Heart left ventricle (tissue), 16 donors: ENCODE results near the gene RSRP1. TPM values are rescaled to one million over a fixed set of nuclear protein-coding genes. Genes with fewer than 3 reads are reported as not detected.
"Not testable (repeated sequence)": the region's sequence is repeated elsewhere in the genome, so short reads cannot be mapped to it uniquely, and the experiment has no call there.

Source experiments
- ATAC-seq, 4 donors: fragments of 200-7000 bp; cut with Tn5 transposase; one replicate each; pipeline ENCODE4 v1.9.1; 2020 to 2022; ENCODE audit warnings: moderate library complexity in 4 of 4, mild to moderate bottlenecking in 3 of 4, moderate number of reproducible peaks in 1 of 4
- DNase-seq, 5 donors: peaks; one replicate each; pipeline ENCODE4 v3.0.0-alpha.2; 2020
- H3K27ac ChIP-seq, 12 donors: fragments of 200-600 bp; sonication (generic) in 4 of 12; one replicate each; pipeline versions ENCODE4 v1.5.0 to v1.8.0; 2016 to 2022; ENCODE audit warnings: mild to moderate bottlenecking in 2 of 12
- H3K27me3 ChIP-seq, 9 donors: fragments of 200-600 bp; sonication (generic) in 2 of 9; one replicate each; pipeline versions ENCODE4 v1.5.1 to v1.8.0; 2016 to 2022; ENCODE audit warnings: mild to moderate bottlenecking in 3 of 9
- H3K36me3 ChIP-seq, 9 donors: fragments of 200-600 bp; sonication (generic) in 2 of 9; one replicate each; pipeline versions ENCODE4 v1.5.0 to v1.8.0; 2018 to 2022; ENCODE audit warnings: mild to moderate bottlenecking in 2 of 9
- H3K4me1 ChIP-seq, 12 donors: fragments of 200-600 bp; sonication (generic) in 4 of 12; one replicate each; pipeline versions ENCODE4 v1.5.0 to v1.8.0; 2016 to 2022; ENCODE audit warnings: mild to moderate bottlenecking in 3 of 12
- H3K4me3 ChIP-seq, 12 donors: fragments of 200-600 bp; sonication (generic) in 4 of 12; one replicate each; pipeline versions ENCODE4 v1.5.0 to v1.8.0; 2017 to 2022; ENCODE audit warnings: mild to moderate bottlenecking in 9 of 12, moderate library complexity in 4 of 12
- H3K9me3 ChIP-seq, 12 donors: fragments of 200-600 bp; sonication (generic) in 4 of 12; one replicate each; pipeline versions ENCODE4 v1.5.0 to v1.8.0; 2016 to 2022; ENCODE audit warnings: mild to moderate bottlenecking in 1 of 12
- WGBS, 4 donors: extraction: QIAGEN DNeasy Blood & Tissue Kit in 2 of 4; methylation state at CpG; one replicate each; pipeline versions ENCODE4 v1.1.5 to v1.1.7; 2013 to 2018; 5-methylcytosine and 5-hydroxymethylcytosine counted together
- intact Hi-C, 10 donors: fragments of 100-400 bp; cut with DNase I; formaldehyde crosslinking; loops; one replicate each; pipeline versions ENCODE4 v1.11.1 to v1.14.2; 2022
- polyA plus RNA-seq, 2 donors: library from polyadenylated mRNA; stranded (reverse); fragments of 200-250 nt; gene quantifications; one replicate each; pipeline ENCODE4 v1.2.3, GENCODE V29; 2013
- total RNA-seq, 9 donors: library from RNA; depleted of rRNA in 2 of 9; stranded (reverse); fragments of >200 nt in 2 of 9; fragmentation: NEBNext Ultra II Directional in 3 of 9; extraction: Animal tissue kit (Norgen Biotek cat#: 25700) in 3 of 9; gene quantifications; one replicate each; pipeline versions ENCODE4 v1.1.0 to v1.2.4, GENCODE V29; 2016 to 2023
- donor health status: ischemic (EF 13 %, LVEDD 7.1; RV severe dilation, severe dysfunction).
- donor health status: healthy with polysubstance abuse.
- donor health status: DM: no; HTN: yes; CAD: no.
- donor health status: DM: no; HTN: no; CAD: no.
- donor health status: ischemic (EF 25% LVEDD 6.9; RV normal size, moderate dysfunction).
- donor health status: ischemic (EF 25% LVEDD 5.7; RV mildly dilated, moderate dysfunction).
- donor health status: healthy.
- donor health status: DM: yes; HTN: yes; CAD: no.
- donor health status: ischemic (EF 35%, LVEDD 5.7; RV mildly dilated, moderate dysfunction).
- donor health status: nonischemic (EF 11% LVEDD 7.7; RV severe dilation, severe dysfunction).
- donor health status: DM: yes; HTN: yes; CAD: no.
- donor health status: PGD.
- donor health status: ischemic (EF 29% LVEDD 5.4; RV normal size, mild dysfunction).
- donor health status: nonischemic (EF 23%, LVEDD 6.1; RV moderate dilation, normal function).

The RSRP1 gene
- total and polyA plus RNA-seq, 11 donors, result 14.4 to 114 (median 29.4) TPM

DNA sequence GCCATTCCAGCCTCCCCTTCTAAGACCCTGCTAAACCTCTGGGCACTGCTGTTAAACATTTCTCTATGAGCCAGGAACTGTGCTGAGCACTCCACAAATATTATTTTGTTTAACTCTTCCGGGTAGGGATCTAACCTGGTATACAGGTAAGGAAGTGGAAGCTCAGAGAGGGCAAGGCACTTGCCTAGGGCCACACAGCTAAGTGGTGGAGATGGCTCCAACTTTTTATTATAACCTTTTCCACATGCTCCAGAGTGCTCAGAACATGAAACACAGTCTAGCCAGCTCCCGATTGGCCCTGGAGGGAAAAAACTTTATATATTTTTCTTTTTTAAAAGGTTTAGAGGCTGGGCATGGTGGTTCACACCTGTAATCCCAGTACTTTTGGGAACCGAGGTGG lies 38.6 kb upstream of the RSRP1 start:
- not testable (repeated sequence) for H3K9me3 ChIP-seq, H3K36me3 ChIP-seq, DNase-seq, H3K27ac ChIP-seq, H3K4me1 ChIP-seq, H3K27me3 ChIP-seq, H3K4me3 ChIP-seq, ATAC-seq
- WGBS, 4 donors, result 81 to 90% (median 88%) methylated on average over 3 of the region's 3 CpGs
- intact Hi-C loops, result loop anchor here in 4 of 10 donors (5.0 to 10.0 kb wide), 4 partner anchors 116 to 236 kb away; no protein-coding TSS in a partner anchor

DNA sequence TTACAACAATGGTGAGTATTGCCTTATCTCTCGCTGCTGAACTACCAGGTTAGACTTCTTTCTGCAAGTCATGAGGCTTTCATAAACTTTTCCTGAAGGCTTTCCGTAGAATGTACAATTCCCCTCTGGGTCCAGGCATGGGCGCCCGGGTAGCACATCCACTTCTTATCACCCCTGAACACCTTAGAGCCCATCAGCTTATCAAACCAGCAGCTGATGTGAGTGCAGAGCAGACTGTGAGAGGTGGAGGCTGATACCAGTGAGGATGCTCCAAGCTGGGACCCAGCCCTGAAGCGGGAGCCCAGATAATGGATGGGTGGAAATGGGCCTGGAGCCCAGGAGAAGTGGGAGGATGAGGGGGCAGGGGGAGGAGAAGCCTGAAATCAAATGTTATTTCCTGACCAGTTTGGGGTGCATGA lies 32.4 kb upstream of the RSRP1 start:
- not testable (repeated sequence) for H3K27me3 ChIP-seq, H3K36me3 ChIP-seq, ATAC-seq, H3K4me3 ChIP-seq, DNase-seq, H3K9me3 ChIP-seq, H3K27ac ChIP-seq, H3K4me1 ChIP-seq
- intact Hi-C loops, result loop anchor here in 1 of 10 donors (10.0 kb wide), 1 partner anchor 235 kb away; no protein-coding TSS in a partner anchor
- 66 to 78% (median 75%) methylated on average over 3 to 4 of the region's 5 CpGs for whole genome bisulfite sequencing, 4 donors

DNA sequence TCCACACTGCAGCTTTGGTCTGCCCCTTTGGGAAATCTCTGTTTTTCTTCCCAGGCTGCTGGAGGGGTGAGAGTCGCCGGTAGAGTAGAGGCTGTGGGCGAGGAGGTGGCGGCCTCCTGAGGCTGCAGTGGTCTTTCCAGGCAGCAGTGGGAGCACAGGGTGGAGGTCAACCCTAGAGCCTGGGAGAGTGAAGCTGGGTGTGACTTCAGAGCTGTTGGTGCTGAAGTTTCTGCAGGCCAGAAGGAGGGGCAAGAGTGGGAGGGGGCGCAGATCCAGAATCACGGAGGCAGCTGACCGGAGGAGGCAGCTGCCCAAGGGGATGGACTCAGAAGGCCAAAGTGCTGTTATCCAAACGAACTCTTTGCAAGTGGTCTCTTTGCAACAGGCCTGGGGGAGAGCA lies 31.5 kb upstream of the RSRP1 start:
- H3K27me3 ChIP-seq, DNase-seq, H3K9me3 ChIP-seq, ATAC-seq, H3K4me1 ChIP-seq, H3K36me3 ChIP-seq, H3K4me3 ChIP-seq, intact Hi-C loops, H3K27ac ChIP-seq: not testable (repeated sequence)
- WGBS, 4 donors, result 67 to 70% (median 70%) methylated on average over 3 to 7 of the region's 8 CpGs

DNA sequence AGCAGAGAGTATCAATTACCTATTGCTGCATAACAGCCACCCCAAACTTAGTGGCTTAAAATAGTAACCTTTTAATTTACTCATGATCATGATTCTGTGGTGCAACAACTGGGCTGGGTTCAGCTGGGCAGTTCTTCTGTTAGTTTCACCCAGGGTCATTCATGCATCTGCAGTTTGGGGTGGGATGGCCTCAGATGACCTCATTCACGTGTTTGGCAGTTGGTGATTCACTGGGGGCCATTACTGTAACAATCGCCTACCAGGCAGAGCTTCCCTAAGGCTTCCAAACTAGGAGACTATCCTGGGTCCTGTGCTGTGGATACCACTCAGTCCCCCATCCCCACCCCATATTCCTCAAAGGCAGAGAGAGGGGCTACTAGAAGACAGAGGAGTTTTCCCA lies 31.1 kb upstream of the RSRP1 start:
- DNase-seq, ATAC-seq, H3K36me3 ChIP-seq, H3K27me3 ChIP-seq, H3K4me3 ChIP-seq, H3K27ac ChIP-seq, intact Hi-C loops, H3K9me3 ChIP-seq, H3K4me1 ChIP-seq: not testable (repeated sequence)
- WGBS, 4 donors, result 66 to 76% (median 67%) methylated on average over 2 of the region's 2 CpGs; no CpG with 5 or more reads in 1 of the 4 donors

DNA sequence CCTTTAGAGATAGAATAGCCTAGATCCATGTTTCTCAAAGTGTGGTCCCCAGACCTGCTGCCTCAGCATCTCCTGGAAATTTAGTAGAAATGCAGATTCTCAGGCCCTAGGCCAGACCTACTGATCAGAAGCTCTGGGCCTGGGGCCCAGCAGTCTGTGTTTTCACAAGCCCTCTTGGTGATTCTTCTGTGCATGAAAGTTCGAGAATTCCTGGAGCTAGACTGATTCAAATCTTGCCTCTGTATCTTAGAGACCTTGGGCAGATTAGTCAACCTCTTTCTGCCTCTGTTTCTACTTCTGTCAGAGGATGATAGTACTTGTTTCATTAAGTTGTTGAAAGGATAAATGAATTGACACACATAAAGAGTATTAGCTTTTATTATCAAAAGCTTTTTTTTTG lies 30.0 kb upstream of the RSRP1 start:
- H3K27ac ChIP-seq, DNase-seq, H3K9me3 ChIP-seq, ATAC-seq, H3K4me1 ChIP-seq, H3K36me3 ChIP-seq, H3K27me3 ChIP-seq, H3K4me3 ChIP-seq, intact Hi-C loops: not testable (repeated sequence)
- WGBS, 4 donors, result 83 to 84% (median 84%) methylated on average over 1 of the region's 1 CpG; no CpG with 5 or more reads in 1 of the 4 donors

DNA sequence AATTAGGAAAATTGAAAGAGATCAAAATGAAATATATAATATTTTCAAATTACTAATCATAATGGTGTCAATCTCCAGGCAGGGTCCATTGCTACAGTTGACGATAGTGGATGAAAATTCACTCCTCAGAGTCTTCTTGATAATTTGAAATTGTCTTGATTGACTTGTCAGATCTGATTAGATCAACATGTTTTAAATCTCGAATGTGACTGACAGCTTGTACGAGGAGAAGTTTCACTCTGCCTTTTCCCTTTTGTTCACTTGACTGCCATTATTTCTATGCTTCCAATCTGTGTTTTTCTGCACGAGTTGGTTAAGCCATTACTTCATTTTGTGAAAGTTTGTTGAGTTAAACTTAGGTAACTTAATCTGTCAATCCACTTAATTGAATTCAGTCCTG lies 28.4 kb upstream of the RSRP1 start:
- H3K9me3 ChIP-seq, H3K27ac ChIP-seq, H3K27me3 ChIP-seq, H3K4me1 ChIP-seq, H3K36me3 ChIP-seq, intact Hi-C loops, ATAC-seq, H3K4me3 ChIP-seq, DNase-seq: not testable (repeated sequence)
- WGBS, 4 donors, result 75 to 80% (median 79%) methylated on average over 4 of the region's 4 CpGs

DNA sequence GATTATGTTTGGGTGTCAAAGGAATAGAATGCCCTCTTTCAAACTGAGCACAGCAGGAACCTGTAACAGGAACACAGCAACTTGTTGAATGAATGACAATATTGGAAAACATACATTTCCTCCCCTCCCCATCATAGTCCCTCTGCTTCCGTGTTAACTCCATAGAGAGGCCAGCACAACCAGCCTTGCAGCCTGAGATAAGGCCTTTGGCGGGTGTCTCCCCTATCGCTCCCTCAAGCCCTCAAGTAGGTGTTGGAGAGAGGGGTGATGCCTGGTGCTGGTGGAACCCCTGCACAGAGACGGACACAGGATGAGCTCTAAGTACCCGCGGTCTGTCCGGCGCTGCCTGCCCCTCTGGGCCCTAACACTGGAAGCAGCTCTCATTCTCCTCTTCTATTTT lies 25.0 kb upstream of the RSRP1 start, which contains the start of gene RHD:
TSS of gene RHD (plus strand) at position 272 of the 400 bp plus-strand sequence. CDS start at position 311, 39 bp downstream.
- H3K4me3 ChIP-seq, DNase-seq, ATAC-seq, H3K27ac ChIP-seq, H3K27me3 ChIP-seq, intact Hi-C loops, H3K4me1 ChIP-seq, H3K9me3 ChIP-seq, H3K36me3 ChIP-seq: not testable (repeated sequence)
- 20 to 83% (median 71%) methylated on average over 1 to 8 of the region's 8 CpGs for WGBS, 4 donors

DNA sequence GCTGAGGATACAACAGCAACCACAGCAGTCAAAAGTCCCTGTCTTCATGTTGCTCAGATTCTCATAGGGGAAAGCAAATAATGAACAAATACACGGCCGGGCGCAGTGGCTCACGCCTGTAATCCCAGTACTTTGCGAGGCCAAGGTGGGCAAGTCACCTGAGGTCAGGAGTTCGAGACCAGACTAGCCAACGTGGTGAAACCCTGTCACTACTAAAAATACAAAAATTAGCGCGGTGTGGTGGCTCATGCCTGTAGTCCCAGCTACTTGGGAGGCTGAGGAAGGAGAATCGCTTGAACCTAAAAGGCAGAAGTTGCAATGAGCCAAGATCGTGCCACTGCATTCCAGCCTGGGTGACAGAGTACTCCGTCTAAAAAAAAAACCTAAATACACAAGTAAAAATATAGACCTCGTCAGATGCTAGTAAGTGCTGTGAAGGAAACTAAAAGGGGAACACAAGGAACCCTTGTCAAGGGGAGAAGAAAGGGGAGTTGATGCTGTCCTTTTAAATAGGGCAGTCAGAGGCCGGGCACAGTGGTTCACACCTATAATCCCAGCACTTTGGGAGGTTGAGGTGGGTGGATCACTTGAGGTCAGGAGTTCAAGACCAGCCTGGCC lies 21.0 kb upstream of the RSRP1 start:
- H3K27ac ChIP-seq, result peak overlapping the region in 6 of 12 donors; percentile 70 to 88 (median 82)
- ATAC-seq, DNase-seq, H3K36me3 ChIP-seq, H3K27me3 ChIP-seq, H3K9me3 ChIP-seq, intact Hi-C loops: not testable (repeated sequence)
- peaks cover 0 to 11% (median 0%) of the 10 kb centered on the region in 12 donors for H3K4me1 ChIP-seq
- WGBS, 4 donors, result 37 to 44% (median 41%) methylated on average over 12 to 14 of the region's 14 CpGs
- peak overlapping the region in 8 of 12 donors; percentile 45 to 85 (median 60) for H3K4me3 ChIP-seq
